ENCODE results near the gene SPRN.

GRCh38 chr10:133379152-133379800 is 45.1 kb downstream of the SPRN start, which contains the start of gene PAOX:
- TF ChIP-seq CTCF (IDR thresholded peaks at IDR 0.05) (no peak), POLR2A (IDR thresholded peaks at IDR 0.05) (no peak)

All from stomach (tissue), 4 donors.